Epithelial cell of esophagus (primary cell): ENCODE measurements around the gene SDC4.

Experiments
- DNase-seq: peaks from one replicate; pipeline ENCODE4 v3.0.0; 2010; ENCODE audit warnings: low read depth
- H3K4me3 ChIP-seq: 2 replicates; pipeline ENCODE4 v1.5.1; 2011; ENCODE audit warnings: mild to moderate bottlenecking, low read length, control low read depth
- CTCF ChIP-seq: IDR thresholded peaks from 2 replicates; pipeline ENCODE4 v1.5.1; 2011; ENCODE audit warnings: low read depth, mild to moderate bottlenecking, low read length, control low read depth, inconsistent platforms; ENCODE audit not compliant: insufficient read depth; ENCODE audit errors: missing control alignments

SDC4 gene

GRCh38 chr20:45313065-45313695, 35.0 kb downstream of the SDC4 start:
- DNase-seq, result no peak
- no peak overlapping the region for H3K4me3 ChIP-seq
- no peak for TF ChIP-seq CTCF

GRCh38 chr20:45312241-45312640, 36.0 kb downstream of the SDC4 start:
- no peak for TF ChIP-seq CTCF
- no peak for DNase-seq
- H3K4me3 ChIP-seq, result no peak overlapping the region

DNA sequence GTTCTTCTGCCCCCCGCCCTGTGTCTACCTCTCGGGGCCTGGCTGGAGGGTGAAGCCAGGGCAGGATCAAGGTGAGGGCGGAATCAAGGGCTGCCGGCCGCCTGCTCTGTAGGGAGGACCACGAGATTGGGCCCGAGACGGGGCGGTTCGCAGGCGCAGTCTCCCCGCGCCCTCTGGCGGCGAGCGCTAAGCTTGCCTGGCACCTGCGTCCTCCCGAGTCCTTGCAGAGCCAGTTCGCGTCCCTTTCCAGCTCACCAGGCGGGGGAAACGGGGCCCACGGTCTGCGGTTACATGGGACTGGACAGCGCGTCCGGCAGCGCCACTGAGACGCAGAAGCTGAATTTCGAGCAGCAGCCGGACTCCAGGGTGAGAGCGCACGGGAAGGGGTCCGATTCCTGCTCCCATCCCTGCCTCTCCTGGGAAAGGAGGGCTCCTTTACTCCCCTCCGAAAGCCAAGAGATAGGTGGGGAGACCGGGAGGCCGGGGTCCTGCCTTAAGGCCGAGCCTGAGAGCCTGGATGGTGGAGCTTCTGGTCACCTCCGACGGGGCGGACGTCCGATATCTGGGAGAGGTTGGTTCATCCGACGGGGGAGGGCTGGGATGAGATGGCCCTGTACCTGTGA, 36.5 kb downstream of the SDC4 start:
- TF ChIP-seq CTCF, result peak; percentile 81
- DNase-seq, result peak; percentile 65
- no peak overlapping the region for H3K4me3 ChIP-seq

GRCh38 chr20:45309075-45309474, 39.1 kb downstream of the SDC4 start:
- H3K4me3 ChIP-seq, result no peak overlapping the region
- TF ChIP-seq CTCF, result no peak

DNA sequence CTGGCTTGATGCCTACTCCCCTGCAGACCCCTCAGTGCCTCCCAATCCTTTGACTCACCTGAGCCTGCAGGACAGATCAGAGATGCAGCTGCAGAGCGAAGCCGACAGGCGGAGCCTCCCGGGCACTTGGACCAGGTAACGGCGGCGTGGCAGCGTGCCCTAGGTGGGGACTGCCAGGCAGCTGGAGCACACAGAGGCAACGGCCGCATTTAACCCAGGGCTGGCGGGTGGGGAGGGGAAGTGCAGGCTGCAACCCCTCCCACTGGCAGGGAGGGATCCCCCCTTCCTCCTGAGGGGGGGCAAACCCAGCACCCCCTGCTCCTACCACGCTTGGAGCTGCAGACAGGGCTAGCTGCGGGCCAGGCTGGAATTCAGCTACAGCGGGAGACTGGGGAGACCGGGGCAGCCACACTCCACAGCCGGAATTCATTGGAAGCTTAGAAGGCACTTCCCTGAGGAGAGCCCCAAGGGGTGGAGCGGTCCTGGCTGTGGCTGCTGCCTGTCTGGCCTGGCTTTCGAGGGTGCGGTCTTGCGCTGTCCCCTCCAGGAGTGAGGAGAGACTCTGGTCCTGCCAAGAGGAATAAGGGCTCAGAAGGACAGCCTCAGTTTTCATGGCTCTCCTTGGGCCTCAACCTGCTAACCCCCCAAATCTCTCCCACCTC, 40.0 kb downstream of the SDC4 start, which contains the start of gene MATN4:
Gene MATN4 (minus strand): TSS at position 183 of the 662 bp plus-strand sequence. CDS start 2,717 bp downstream, outside the sequence.
- peak; percentile 61 for TF ChIP-seq CTCF
- peak; percentile 47 for DNase-seq
- no peak within 1 kb of the TSS for H3K4me3 ChIP-seq

More at GRCh38 chr20:45309075-45309474, 39.1 kb downstream of the SDC4 start:
- no peak for DNase-seq

DNA sequence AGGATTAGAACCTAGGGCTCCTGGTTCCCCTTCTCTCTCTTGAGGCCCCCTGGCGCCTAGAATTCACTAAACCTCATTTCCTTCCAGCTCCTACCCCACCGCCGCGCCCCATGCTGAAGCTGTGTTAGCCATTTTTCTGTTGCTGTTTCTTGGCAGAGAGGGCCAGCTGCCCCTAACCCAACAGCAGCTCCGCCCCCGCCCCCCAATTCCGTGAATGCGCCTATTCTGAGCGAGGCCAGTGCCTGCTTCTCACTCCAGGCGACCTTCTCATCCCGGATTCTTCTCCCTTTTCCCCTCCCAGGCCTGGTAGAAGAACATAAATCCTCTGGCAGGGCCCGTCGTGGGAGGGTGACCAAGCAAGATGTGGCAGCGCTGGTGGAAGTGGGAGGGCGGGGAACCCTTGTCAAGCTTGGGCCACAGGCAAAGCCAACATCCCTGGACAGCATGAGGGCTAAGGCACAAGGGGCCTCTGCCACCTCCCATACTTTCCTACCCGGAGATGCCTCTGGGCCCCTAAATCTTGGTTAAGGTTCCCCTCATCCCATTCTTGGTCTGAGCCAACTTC, 41.1 kb downstream of the SDC4 start:
- no peak overlapping the region for H3K4me3 ChIP-seq
- no peak for DNase-seq
- no peak for TF ChIP-seq CTCF
